HepG2 (cell line): ENCODE data around the gene ANKLE1. TPM values are rescaled to one million over a fixed set of nuclear protein-coding genes. Genes with fewer than 3 reads are reported as not detected.

Experiments used
- ARID4A ChIP-seq: sonication (generic); formaldehyde crosslinking; IDR thresholded peaks from 2 replicates; pipeline ENCODE4 v1.5.0; 2020; ENCODE audit warnings: mild to moderate bottlenecking, missing genetic modification reagents, borderline replicate concordance
- HOXD1 ChIP-seq: sonication (generic); formaldehyde crosslinking; IDR thresholded peaks from 2 replicates; pipeline ENCODE4 v1.5.0; 2020; ENCODE audit warnings: missing genetic modification reagents
- KMT2A ChIP-seq: sonication (generic); formaldehyde crosslinking; IDR thresholded peaks from 2 replicates; pipeline ENCODE4 v1.4.0; 2020; ENCODE audit warnings: missing genetic modification reagents
- NR2F2 ChIP-seq: IDR thresholded peaks from 2 replicates; pipeline ENCODE4 v1.6.1; 2012; ENCODE audit warnings: low read depth, inconsistent platforms, borderline replicate concordance
- PAX8 ChIP-seq: sonication (generic); formaldehyde crosslinking; IDR thresholded peaks from 2 replicates; pipeline ENCODE4 v1.8.0; 2022; ENCODE audit warnings: mild to moderate bottlenecking, missing genetic modification reagents, borderline replicate concordance
- PHF20 ChIP-seq: sonication (generic); formaldehyde crosslinking; IDR thresholded peaks from 2 replicates; pipeline ENCODE4 v1.5.0; 2020; ENCODE audit warnings: mild to moderate bottlenecking, missing genetic modification reagents
- PITX1 ChIP-seq: sonication (generic); formaldehyde crosslinking; IDR thresholded peaks from 2 replicates; pipeline ENCODE4 v1.5.1; 2020; ENCODE audit warnings: mild to moderate bottlenecking, missing genetic modification reagents
- SRF ChIP-seq: IDR thresholded peaks from 2 replicates; pipeline ENCODE4 v1.6.1; 2011; ENCODE audit warnings: mild to moderate bottlenecking, low read depth, low read length, moderate library complexity
- ZBTB21 ChIP-seq: sonication (generic); formaldehyde crosslinking; IDR thresholded peaks from 2 replicates; pipeline ENCODE4 v1.4.0; 2020; ENCODE audit warnings: missing genetic modification reagents
- ZBTB40 ChIP-seq, 2 experiments: fragments of 450-650 bp in 1 of 2; sonication (generic) in 1 of 2; formaldehyde crosslinking in 1 of 2; IDR thresholded peaks; 2 replicates each; pipeline versions ENCODE4 v1.6.1 to v1.8.0; 2016 to 2022; ENCODE audit warnings: antibody characterized with exemption in 1 of 2, mild to moderate bottlenecking in 1 of 2, missing genetic modification reagents in 1 of 2
- ZNF292 ChIP-seq: sonication (generic); formaldehyde crosslinking; IDR thresholded peaks from 2 replicates; pipeline ENCODE4 v1.8.1; 2022; ENCODE audit warnings: mild to moderate bottlenecking, low read depth, missing genetic modification reagents, borderline replicate concordance
- ZXDC ChIP-seq: sonication (generic); formaldehyde crosslinking; IDR thresholded peaks from 2 replicates; pipeline ENCODE4 v1.5.0; 2020; ENCODE audit warnings: mild to moderate bottlenecking, missing genetic modification reagents
- polyA plus RNA-seq, 8 experiments: library from polyadenylated mRNA; depleted of rRNA in 3 of 8; stranded (reverse) in 7 of 8; unstranded in 1 of 8; fragments of >200 nt; fragmentation: Illumina TruSeq in 4 of 8; extraction: Trizol in 4 of 8; gene quantifications; 2 replicates each; pipeline versions ENCODE4 v1.2.1 to v1.2.3, GENCODE V29; 2011 to 2016; ENCODE audit warnings: low read depth in 4 of 8, missing spikeins in 1 of 8, mixed read lengths in 1 of 8; ENCODE audit not compliant: insufficient read depth in 1 of 8
- total RNA-seq, 5 experiments: library from RNA; depleted of rRNA; stranded (reverse); fragments of >200 nt; fragmentation: Illumina TruSeq; extraction: Trizol; gene quantifications; 2 replicates each; pipeline ENCODE4 v1.2.3, GENCODE V29; 2016; ENCODE audit warnings: low read depth in 1 of 5

ANKLE1 gene
- total and polyA plus RNA-seq, 2 of the 13 experiments (the other 11 are each of a cell fraction or from before 2014, with no cell fraction given), result 0.69 to 1.5 TPM

- TF ChIP-seq ARID4A (CRISPR knock-in tag), result peak; percentile 42; the same call in 1 of the 2 replicates
- peak; percentile 34; the same call in 1 of the 2 replicates for TF ChIP-seq KMT2A (CRISPR knock-in tag)
- TF ChIP-seq ZXDC, result no peak
- TF ChIP-seq ZNF292, result peak; percentile 32; the same call in 1 of the 2 replicates
- peak; percentile 57; the same call in 1 of the 2 replicates for TF ChIP-seq SRF
- TF ChIP-seq PHF20 (CRISPR knock-in tag), result peak; percentile 32; the same call in 1 of the 2 replicates
- TF ChIP-seq ZBTB40 (IDR thresholded peaks at IDR 0.05), result no peak
- TF ChIP-seq ZBTB40 (CRISPR knock-in tag; IDR thresholded peaks at IDR 0.05), result peak; percentile 59
- TF ChIP-seq PAX8 (CRISPR knock-in tag), result no peak
- no peak for TF ChIP-seq ZBTB21 (CRISPR knock-in tag)
- peak; percentile 91 for TF ChIP-seq NR2F2
- TF ChIP-seq HOXD1 (CRISPR knock-in tag), result 0 out of 2 replicates have a peak, but pooled peaks have one; percentile 23
- TF ChIP-seq PITX1 (CRISPR knock-in tag), result peak; percentile 82
Measured at GRCh38 chr19:17240062-17240752, 41.5 kb upstream of the ANKLE1 start (continued).
